ENCODE results near the gene NPTN.

- TF ChIP-seq CTCF (conservative IDR thresholded peaks at IDR 0.05; ENCODE audit: low read depth, low read length) (no peak), EZH2 (IDR thresholded peaks at IDR 0.05; ENCODE audit: low read length, unreplicated experiment) (no peak), EZH2phosphoT487 (IDR thresholded peaks at IDR 0.05; ENCODE audit: borderline replicate concordance, low read length) (no peak)
Observed at GRCh38 chr15:73660455-73660854, 27.3 kb upstream of the NPTN start.

Data from PC-3 (cell line).